Globus pallidus (tissue), 1 donor: ENCODE data around the gene TESMIN.

Experiments used
- DNase-seq: peaks from one replicate; pipeline ENCODE4 v3.0.0-alpha.2; 2015; ENCODE audit warnings: low spot score

Gene TESMIN

GRCh38 chr11:68710409-68710808 is 40.9 kb downstream of the TESMIN start:
- DNase-seq: no peak

GRCh38 chr11:68709062-68709461 is 42.3 kb downstream of the TESMIN start:
- no peak for DNase-seq

- no peak for DNase-seq
Measured at GRCh38 chr11:68707527-68707926, 43.8 kb downstream of the TESMIN start.

GRCh38 chr11:68704887-68705286 is 46.4 kb downstream of the TESMIN start:
- no peak for DNase-seq

GRCh38 chr11:68698993-68699392 is 52.3 kb downstream of the TESMIN start:
- no peak for DNase-seq

GRCh38 chr11:68695531-68695930 is 55.8 kb downstream of the TESMIN start:
- no peak for DNase-seq

GRCh38 chr11:68694431-68695297 is 56.7 kb downstream of the TESMIN start:
- no peak for DNase-seq

- DNase-seq: no peak
Measured at GRCh38 chr11:68693484-68693882, 57.8 kb downstream of the TESMIN start.

- no peak for DNase-seq
Measured at GRCh38 chr11:68692871-68693483, 58.3 kb downstream of the TESMIN start.

- no peak for DNase-seq
Measured at GRCh38 chr11:68692115-68692514, 59.2 kb downstream of the TESMIN start.

- DNase-seq: no peak
Measured at GRCh38 chr11:68691402-68691784, 59.9 kb downstream of the TESMIN start.

- DNase-seq: no peak
Measured at GRCh38 chr11:68690671-68691401, 60.5 kb downstream of the TESMIN start.

GRCh38 chr11:68689737-68690625 is 61.3 kb downstream of the TESMIN start:
- no peak for DNase-seq

GRCh38 chr11:68688881-68689280 is 62.4 kb downstream of the TESMIN start:
- no peak for DNase-seq

GRCh38 chr11:68687986-68688385 is 63.3 kb downstream of the TESMIN start:
- no peak for DNase-seq

- DNase-seq: no peak
Measured at GRCh38 chr11:68687311-68687710, 64.0 kb downstream of the TESMIN start.

GRCh38 chr11:68686486-68686885 is 64.8 kb downstream of the TESMIN start:
- no peak for DNase-seq

- DNase-seq: no peak
Measured at GRCh38 chr11:68685656-68686380, 65.5 kb downstream of the TESMIN start.

GRCh38 chr11:68684385-68685356 is 66.6 kb downstream of the TESMIN start, which contains the start of gene GAL:
TSS of gene GAL (plus strand) at chr11:68684544. CDS start at chr11:68684924, 380 bp downstream.
- DNase-seq: no peak
